B cell (primary cell): ENCODE measurements around the gene BTF3L4. TPM values are rescaled to one million over a fixed set of nuclear protein-coding genes. Genes with fewer than 3 reads are reported as not detected.
"Not testable (repeated sequence)": the region's sequence is repeated elsewhere in the genome, so short reads cannot be mapped to it uniquely, and the experiment has no call there.

Experiments
- ATAC-seq: fragments of 200-7000 bp; cut with Tn5 transposase; one replicate; pipeline ENCODE4 v1.10.0; 2021; ENCODE audit warnings: low read depth, mild to moderate bottlenecking, moderate number of reproducible peaks, moderate library complexity
- CTCF ChIA-PET: fragments of 350-600 bp; sonication (Branson Sonifier 250); formaldehyde crosslinking; loops from one replicate; lab custom pipeline; 2021; ENCODE audit warnings: antibody characterized with exemption, inconsistent platforms; lab: Charles Lee
- POLR2A ChIA-PET: fragments of 350-600 bp; sonication (Branson Sonifier 250); formaldehyde crosslinking; loops from one replicate; lab custom pipeline; 2021; ENCODE audit warnings: antibody characterized with exemption; lab: Charles Lee
- DNase-seq: peaks from one replicate; pipeline ENCODE4 v3.0.0; 2013
- H2AFZ ChIP-seq: 2 replicates; pipeline ENCODE4 v1.6.1; 2012; ENCODE audit warnings: mild to moderate bottlenecking, low read depth, low read length; ENCODE audit not compliant: insufficient read depth, poor library complexity, severe bottlenecking
- H3K27ac ChIP-seq, 2 donors: 1 replicate in 1 of 2; 2 replicates in 1 of 2; pipeline ENCODE4 v1.5.1; 2012 to 2013; ENCODE audit warnings: low read length in 2 of 2, mild to moderate bottlenecking in 2 of 2, moderate library complexity in 1 of 2
- H3K27me3 ChIP-seq, 4 experiments: fragments of 200-600 bp in 1 of 4; sonication (generic) in 1 of 4; replicated peaks in 1 of 4; 1 replicate in 2 of 4; 2 replicates in 2 of 4; pipeline versions ENCODE4 v1.6.1 to v1.7.0; 2013 to 2016; ENCODE audit warnings: low read length in 3 of 4, mild to moderate bottlenecking in 2 of 4, mixed read lengths in 1 of 4, moderate library complexity in 1 of 4; ENCODE audit not compliant: insufficient read depth in 4 of 4, control insufficient read depth in 3 of 4; ENCODE audit errors: control extremely low read depth in 1 of 4
- H3K36me3 ChIP-seq, 2 experiments: replicated peaks in 1 of 2; 1 replicate in 1 of 2; 2 replicates in 1 of 2; pipeline versions ENCODE4 v1.6.1 to v1.7.1; 2013; ENCODE audit warnings: low read length in 1 of 2; ENCODE audit not compliant: insufficient read depth in 2 of 2, control insufficient read depth in 1 of 2; ENCODE audit errors: control extremely low read depth in 1 of 2, extremely low read depth in 1 of 2
- H3K4me1 ChIP-seq, 2 donors: fragments of 200-600 bp in 1 of 2; sonication (generic) in 1 of 2; 1 replicate in 1 of 2; 2 replicates in 1 of 2; pipeline versions ENCODE4 v1.5.1 to v1.6.1; 2013 to 2017; ENCODE audit warnings: low read length in 2 of 2; ENCODE audit not compliant: control insufficient read depth in 2 of 2, insufficient read depth in 2 of 2
- H3K4me2 ChIP-seq: replicated peaks from 2 replicates; pipeline ENCODE3; 2012; ENCODE audit warnings: mild to moderate bottlenecking, low read depth, low read length; ENCODE audit not compliant: poor library complexity, severe bottlenecking
- H3K4me3 ChIP-seq, 5 experiments: fragments of 200-600 bp in 1 of 5; sonication (generic) in 1 of 5; 1 replicate in 3 of 5; 2 replicates in 2 of 5; pipeline versions ENCODE4 v1.5.1 to v1.7.0; 2011 to 2016; ENCODE audit warnings: low read length in 4 of 5, mild to moderate bottlenecking in 4 of 5, low read depth in 2 of 5, control low read depth in 1 of 5, moderate library complexity in 1 of 5; ENCODE audit not compliant: insufficient read depth in 1 of 5; ENCODE audit errors: control extremely low read depth in 1 of 5, extremely low read depth in 1 of 5
- H3K79me2 ChIP-seq: fragments of 200-600 bp; sonication (generic); one replicate; pipeline ENCODE4 v1.6.0; 2016; ENCODE audit warnings: low read length; ENCODE audit not compliant: control insufficient read depth, insufficient read depth
- H3K9ac ChIP-seq: fragments of 200-600 bp; sonication (generic); 2 replicates; pipeline ENCODE4 v1.6.1; 2017; ENCODE audit warnings: mild to moderate bottlenecking, low read length, moderate library complexity
- H3K9me3 ChIP-seq, 3 donors: one replicate each; pipeline versions ENCODE4 v1.6.1 to v1.7.1; 2013; ENCODE audit warnings: low read length in 2 of 3; ENCODE audit not compliant: control insufficient read depth in 2 of 3, insufficient read depth in 1 of 3; ENCODE audit errors: control extremely low read depth in 1 of 3
- H4K20me1 ChIP-seq: 2 replicates; pipeline ENCODE4 v1.6.0; 2012; ENCODE audit warnings: mild to moderate bottlenecking, low read length; ENCODE audit not compliant: insufficient read depth, control insufficient read depth, poor library complexity, severe bottlenecking
- H3K27ac Mint-ChIP-seq: one replicate; pipeline ENCODE4 v1.8.0; 2021; ENCODE audit warnings: mixed read lengths
- H3K27me3 Mint-ChIP-seq: one replicate; pipeline ENCODE4 v1.8.0; 2021; ENCODE audit warnings: mixed read lengths
- H3K4me1 Mint-ChIP-seq: one replicate; pipeline ENCODE4 v1.8.0; 2021; ENCODE audit warnings: mixed read lengths
- H3K4me3 Mint-ChIP-seq: one replicate; pipeline ENCODE4 v1.8.0; 2021; ENCODE audit warnings: mixed read lengths
- H3K9me3 Mint-ChIP-seq: one replicate; pipeline ENCODE4 v1.8.0; 2022; ENCODE audit warnings: mixed read lengths; ENCODE audit not compliant: insufficient read depth
- EZH2 ChIP-seq: IDR thresholded peaks from 2 replicates; pipeline ENCODE4 v1.6.1; 2012; ENCODE audit warnings: borderline replicate concordance, low read depth, mild to moderate bottlenecking, moderate library complexity, low read length; ENCODE audit not compliant: insufficient read depth, poor library complexity, severe bottlenecking
- WGBS: methylation state at CpG from one replicate; pipeline ENCODE4 v1.1.5; 2013; ENCODE audit warnings: missing lambda C conversion rate; ENCODE audit not compliant: insufficient coverage; 5-methylcytosine and 5-hydroxymethylcytosine counted together
- intact Hi-C: fragments of 100-400 bp; cut with micrococcal nuclease; formaldehyde crosslinking; loops from one replicate; pipeline ENCODE4 v1.10.0; 2022
- polyA plus RNA-seq: library from polyadenylated mRNA; depleted of rRNA; stranded (reverse); fragments of >200 nt; gene quantifications from 2 replicates; pipeline ENCODE4 v1.2.3, GENCODE V29; 2012
- total RNA-seq, 2 donors: library from RNA; stranded (reverse); fragments of 120-200 nt in 1 of 2; gene quantifications; 1 replicate in 1 of 2; 2 replicates in 1 of 2; pipeline versions ENCODE4 v1.2.3 to v1.2.4, GENCODE V29; 2013 to 2022
- TF ChIP-seq, protein P1 (sequence below): fragments of 200-600 bp; IDR thresholded peaks from one replicate; pipeline ENCODE4 v1.8.0; 2022; ENCODE audit warnings: antibody characterized with exemption, mild to moderate bottlenecking

The BTF3L4 gene
- total and polyA plus RNA-seq, 2 donors (not counting 1 experiment from before 2014, with no cell fraction given) = 16.0 to 32.7 TPM

DNA sequence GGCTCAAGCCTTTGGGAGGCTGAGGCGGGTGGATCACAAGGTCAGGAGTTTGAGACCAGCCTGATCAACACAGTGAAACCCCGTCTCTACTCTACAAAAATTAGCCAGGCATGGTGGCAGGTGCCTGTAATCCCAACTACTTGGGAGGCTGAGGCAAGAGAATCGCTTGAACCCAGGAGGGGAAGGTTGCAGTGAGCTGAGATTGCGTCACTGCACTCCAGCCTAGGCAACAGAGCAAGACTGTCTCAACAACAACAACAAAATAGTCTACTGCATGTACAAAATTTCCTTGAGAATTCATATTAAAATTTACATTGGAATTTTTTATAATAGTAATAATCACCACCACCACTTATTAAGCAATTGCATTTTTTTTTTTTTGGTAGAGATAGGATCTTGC, 6.8 kb upstream of the BTF3L4 start:
- peaks cover 18% of the 10 kb centered on the region for H3K4me1 Mint-ChIP-seq
- WGBS = 80% methylated on average over 1 of the region's 4 CpGs
- H3K27me3 ChIP-seq, H3K27ac Mint-ChIP-seq, H3K4me1 ChIP-seq, H3K4me2 ChIP-seq, H3K9me3 Mint-ChIP-seq, H3K4me3 Mint-ChIP-seq, H3K9me3 ChIP-seq, POLR2A ChIA-PET, intact Hi-C loops, H3K27me3 Mint-ChIP-seq, ATAC-seq, DNase-seq, H2AFZ ChIP-seq, H3K27ac ChIP-seq, H3K4me3 ChIP-seq, CTCF ChIA-PET, H3K9ac ChIP-seq: not testable (repeated sequence)
- Histone ChIP-seq H3K36me3 (peaks cover 0 to 13% of the 10 kb centered on the region in 2 experiments), H3K79me2 (peaks cover 51% of the 10 kb centered on the region), H4K20me1 (peaks cover 14% of the 10 kb centered on the region)

DNA sequence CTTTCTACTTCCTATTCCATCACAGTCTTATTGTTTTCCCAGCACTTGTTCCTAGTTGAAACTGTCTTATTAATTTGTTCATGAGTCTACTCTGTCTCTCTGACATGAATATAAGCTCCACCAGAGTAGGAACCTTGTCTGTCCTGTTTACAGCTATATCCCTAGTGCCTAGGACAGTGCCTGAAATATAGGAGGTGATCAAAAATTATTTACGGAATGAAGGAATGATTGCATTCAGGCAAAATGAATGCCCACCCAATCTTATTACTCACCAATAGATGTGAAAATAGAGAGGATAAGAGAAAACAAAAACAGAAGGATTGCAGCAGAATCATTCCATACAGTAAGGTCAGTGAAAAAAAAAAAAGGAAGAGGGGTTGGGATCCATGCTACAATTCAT, 2.2 kb upstream of the BTF3L4 start:
- TF ChIP-seq, protein P1, sequence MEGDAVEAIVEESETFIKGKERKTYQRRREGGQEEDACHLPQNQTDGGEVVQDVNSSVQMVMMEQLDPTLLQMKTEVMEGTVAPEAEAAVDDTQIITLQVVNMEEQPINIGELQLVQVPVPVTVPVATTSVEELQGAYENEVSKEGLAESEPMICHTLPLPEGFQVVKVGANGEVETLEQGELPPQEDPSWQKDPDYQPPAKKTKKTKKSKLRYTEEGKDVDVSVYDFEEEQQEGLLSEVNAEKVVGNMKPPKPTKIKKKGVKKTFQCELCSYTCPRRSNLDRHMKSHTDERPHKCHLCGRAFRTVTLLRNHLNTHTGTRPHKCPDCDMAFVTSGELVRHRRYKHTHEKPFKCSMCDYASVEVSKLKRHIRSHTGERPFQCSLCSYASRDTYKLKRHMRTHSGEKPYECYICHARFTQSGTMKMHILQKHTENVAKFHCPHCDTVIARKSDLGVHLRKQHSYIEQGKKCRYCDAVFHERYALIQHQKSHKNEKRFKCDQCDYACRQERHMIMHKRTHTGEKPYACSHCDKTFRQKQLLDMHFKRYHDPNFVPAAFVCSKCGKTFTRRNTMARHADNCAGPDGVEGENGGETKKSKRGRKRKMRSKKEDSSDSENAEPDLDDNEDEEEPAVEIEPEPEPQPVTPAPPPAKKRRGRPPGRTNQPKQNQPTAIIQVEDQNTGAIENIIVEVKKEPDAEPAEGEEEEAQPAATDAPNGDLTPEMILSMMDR = no peak
- no peak for TF ChIP-seq EZH2
- no peaks in the 10 kb centered on the region for H3K9me3 Mint-ChIP-seq
- H3K27ac ChIP-seq = no peak overlapping the region

More for the DNA sequence above, 2.2 kb upstream of the BTF3L4 start:
- H4K20me1 ChIP-seq = peaks cover 4% of the 10 kb centered on the region
- peak overlapping the region in 1 of 5 experiments; percentile 99 for H3K4me3 ChIP-seq
- peaks cover 46% of the 10 kb centered on the region for H3K4me1 Mint-ChIP-seq
- H3K27ac Mint-ChIP-seq = no peak overlapping the region
- peaks cover 25 to 31% of the 10 kb centered on the region in 2 donors for H3K4me1 ChIP-seq
- no peaks in the 10 kb centered on the region for H3K27me3 Mint-ChIP-seq
- H3K27me3 ChIP-seq = no peaks in the 10 kb centered on the region
- WGBS = no CpG with 5 or more reads among the region's 1 CpG
- ChIA-PET POLR2A (interaction anchor here (1.5 kb wide), 1 partner anchor 21 kb away, joined by 5 read pairs; the partner anchor contains the start of gene KTI12), CTCF (interaction anchor here (0.7 kb wide), 1 partner anchor 542 kb away, joined by 3 read pairs; no protein-coding TSS in a partner anchor)
- H3K9ac ChIP-seq = no peak overlapping the region
- H3K9me3 ChIP-seq = no peaks in the 10 kb centered on the region
- H3K4me3 Mint-ChIP-seq = peak overlapping the region; percentile 98
- peaks cover 56% of the 10 kb centered on the region for H3K79me2 ChIP-seq
- intact Hi-C loops = loop anchor here (2.0 to 10.0 kb wide), 2 partner anchors 871 to 1143 kb away; partner anchors contain the start of genes CPT2, ECHDC2 and SCP2
- peaks cover 0 to 10% of the 10 kb centered on the region in 2 experiments for H3K36me3 ChIP-seq
- no peak overlapping the region for H2AFZ ChIP-seq
- ATAC-seq (no peak), DNase-seq (no peak)
- H3K4me2 ChIP-seq = peak overlapping the region; percentile 96
